Measurements from ENCODE around the gene COL1A1.

COL1A1 gene

DNA sequence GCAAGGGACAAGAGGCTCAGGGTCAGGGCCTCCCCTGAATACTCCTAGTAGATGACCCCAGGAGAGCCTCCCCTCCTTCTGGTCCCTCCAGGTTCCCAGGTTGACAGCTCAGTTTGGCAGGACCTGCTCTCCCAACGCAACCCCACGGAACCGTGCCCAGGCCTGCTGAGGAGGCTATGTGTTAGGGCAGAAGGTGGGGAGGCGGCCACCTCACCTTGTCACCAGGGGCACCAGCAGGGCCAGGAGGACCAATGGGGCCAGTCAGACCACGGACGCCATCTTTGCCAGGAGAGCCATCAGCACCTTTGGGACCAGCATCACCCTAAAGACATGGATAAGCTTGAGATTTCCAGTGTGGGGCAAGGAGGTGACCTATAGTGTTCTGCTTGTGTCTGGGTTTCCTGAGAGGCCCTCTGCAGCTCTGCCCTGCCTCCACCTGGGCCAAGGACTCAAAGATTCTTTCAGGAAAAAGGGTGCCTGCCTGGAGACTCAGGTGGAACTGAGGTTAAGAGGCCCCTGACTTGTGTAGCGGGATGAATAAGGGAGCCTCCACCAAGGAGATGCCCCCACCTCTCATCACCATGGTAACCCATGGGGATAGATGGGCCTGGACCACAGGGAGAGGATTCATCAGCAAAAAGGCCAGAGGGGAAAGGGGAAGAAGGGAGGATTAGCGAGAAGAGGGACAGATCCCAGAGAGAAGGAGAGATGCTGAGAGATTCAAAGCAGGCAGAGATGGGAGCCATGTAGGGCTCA, 10.7 kb downstream of the COL1A1 start:
- TF ChIP-seq FOXM1 (IDR thresholded peaks at IDR 0.05; ENCODE audit: borderline replicate concordance, low read depth) (no peak), NFIC (IDR thresholded peaks at IDR 0.05) (no peak), TAF1 (IDR thresholded peaks at IDR 0.05; ENCODE audit: low read depth) (no peak), CEBPB (IDR thresholded peaks at IDR 0.05) (no peak), CREB1 (IDR thresholded peaks at IDR 0.05; ENCODE audit: low read depth) (no peak)

DNA sequence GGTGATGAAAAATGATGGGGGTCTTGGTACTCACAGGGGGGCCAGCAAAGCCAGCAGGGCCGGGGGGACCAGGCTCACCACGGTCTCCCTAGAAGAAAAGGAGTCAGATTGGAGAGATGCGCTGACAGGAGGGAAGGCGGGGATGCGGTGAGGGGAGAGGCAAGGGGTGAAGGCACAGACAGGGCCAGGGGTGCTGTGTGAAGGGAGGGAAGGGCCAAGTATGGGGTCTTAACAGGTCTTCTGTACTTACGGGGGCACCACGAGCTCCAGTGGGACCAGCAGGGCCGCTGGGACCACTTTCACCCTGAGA, 11.2 kb downstream of the COL1A1 start:
- TF ChIP-seq USF1 (IDR thresholded peaks at IDR 0.05) (no peak), TEAD4 (IDR thresholded peaks at IDR 0.05) (no peak), CREB1 (IDR thresholded peaks at IDR 0.05; ENCODE audit: low read depth) (no peak), EGR1 (IDR thresholded peaks at IDR 0.05) (no peak), TAF1 (IDR thresholded peaks at IDR 0.05; ENCODE audit: low read depth) (no peak), FOXM1 (IDR thresholded peaks at IDR 0.05; ENCODE audit: borderline replicate concordance, low read depth) (no peak)

DNA sequence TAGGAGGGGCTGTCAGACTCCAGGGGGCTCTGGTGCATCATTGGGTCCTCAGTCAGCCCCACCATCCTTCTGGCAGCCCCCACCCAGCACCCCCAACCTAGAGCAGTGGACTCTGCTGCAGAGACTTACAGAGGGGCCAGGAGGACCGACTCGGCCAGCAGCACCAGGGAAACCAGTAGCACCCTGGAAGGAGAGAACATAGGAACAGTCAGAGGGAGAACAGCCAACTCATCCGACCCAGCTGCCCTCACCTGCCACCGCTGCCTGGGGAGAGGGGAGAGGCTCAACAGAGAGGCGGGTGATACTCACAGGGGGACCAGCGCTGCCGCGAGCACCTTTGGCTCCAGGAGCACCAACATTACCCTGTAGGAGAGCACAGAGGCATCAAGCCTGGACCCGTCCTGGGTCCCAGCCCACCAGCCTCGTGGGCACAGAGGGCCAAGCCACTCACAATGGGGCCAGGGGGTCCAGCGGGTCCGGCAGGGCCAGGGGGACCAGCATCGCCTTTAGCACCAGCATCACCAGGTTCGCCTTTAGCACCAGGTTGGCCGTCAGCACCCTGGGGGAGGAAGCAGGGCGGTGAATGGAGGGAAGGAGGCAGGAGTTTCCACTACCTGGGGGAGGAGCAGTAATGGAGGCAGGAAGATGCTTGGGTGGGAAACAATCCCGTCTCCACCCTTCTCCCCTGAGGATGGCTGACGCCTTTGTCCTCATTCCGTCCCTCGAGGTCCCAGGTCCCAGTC, 11.7 kb downstream of the COL1A1 start:
- TF ChIP-seq, protein P1, sequence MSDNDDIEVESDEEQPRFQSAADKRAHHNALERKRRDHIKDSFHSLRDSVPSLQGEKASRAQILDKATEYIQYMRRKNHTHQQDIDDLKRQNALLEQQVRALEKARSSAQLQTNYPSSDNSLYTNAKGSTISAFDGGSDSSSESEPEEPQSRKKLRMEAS (IDR thresholded peaks at IDR 0.05): no peak
- TF ChIP-seq USF1 (IDR thresholded peaks at IDR 0.05) (no peak), TEAD4 (IDR thresholded peaks at IDR 0.05) (no peak), NFIC (IDR thresholded peaks at IDR 0.05) (no peak), TCF12 (IDR thresholded peaks at IDR 0.05; ENCODE audit: low read depth) (no peak), EP300 (IDR thresholded peaks at IDR 0.05; ENCODE audit: borderline replicate concordance) (no peak), CEBPB (IDR thresholded peaks at IDR 0.05) (no peak), FOXM1 (IDR thresholded peaks at IDR 0.05; ENCODE audit: borderline replicate concordance, low read depth) (no peak), YY1 (IDR thresholded peaks at IDR 0.05; ENCODE audit: low read depth) (no peak), REST (IDR thresholded peaks at IDR 0.05; ENCODE audit: low read depth) (no peak), TAF1 (IDR thresholded peaks at IDR 0.05; ENCODE audit: low read depth) (no peak), ZBTB7A (IDR thresholded peaks at IDR 0.05; ENCODE audit: low read depth) (no peak), RAD21 (IDR thresholded peaks at IDR 0.05; ENCODE audit: low read depth) (no peak), EGR1 (IDR thresholded peaks at IDR 0.05) (no peak), CREB1 (IDR thresholded peaks at IDR 0.05; ENCODE audit: low read depth) (no peak)

DNA sequence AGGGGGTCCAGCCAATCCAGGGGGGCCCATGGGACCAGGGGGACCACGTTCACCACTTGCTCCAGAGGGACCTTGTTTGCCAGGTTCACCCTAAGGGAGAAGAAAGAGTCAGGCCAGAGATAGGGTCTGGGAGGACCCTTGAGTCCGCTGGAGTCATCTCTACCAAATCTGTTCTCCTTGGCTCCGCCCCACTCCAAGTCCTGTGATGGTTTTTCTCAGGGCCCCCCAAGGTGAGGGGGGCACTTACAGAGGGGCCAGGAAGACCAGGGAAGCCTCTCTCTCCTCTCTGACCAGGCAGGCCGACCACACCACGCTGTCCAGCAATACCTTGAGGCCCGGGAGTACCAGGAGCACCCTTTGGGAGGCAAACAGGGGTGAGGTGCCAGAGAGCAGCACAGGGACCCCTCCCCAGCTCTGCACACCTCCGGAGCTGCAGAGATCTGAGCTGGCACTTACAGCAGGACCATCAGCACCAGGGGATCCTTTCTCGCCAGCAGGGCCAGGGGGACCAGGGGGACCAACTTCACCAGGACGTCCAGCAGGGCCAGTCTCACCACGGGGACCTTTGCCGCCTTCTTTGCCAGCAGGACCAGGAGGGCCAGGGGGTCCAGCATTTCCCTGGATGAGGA, 12.4 kb downstream of the COL1A1 start:
- TF ChIP-seq TCF12 (IDR thresholded peaks at IDR 0.05; ENCODE audit: low read depth) (no peak), FOXM1 (IDR thresholded peaks at IDR 0.05; ENCODE audit: borderline replicate concordance, low read depth) (no peak), YY1 (IDR thresholded peaks at IDR 0.05; ENCODE audit: low read depth) (no peak), CEBPB (IDR thresholded peaks at IDR 0.05) (no peak), TEAD4 (IDR thresholded peaks at IDR 0.05) (no peak), EGR1 (IDR thresholded peaks at IDR 0.05) (no peak)

DNA sequence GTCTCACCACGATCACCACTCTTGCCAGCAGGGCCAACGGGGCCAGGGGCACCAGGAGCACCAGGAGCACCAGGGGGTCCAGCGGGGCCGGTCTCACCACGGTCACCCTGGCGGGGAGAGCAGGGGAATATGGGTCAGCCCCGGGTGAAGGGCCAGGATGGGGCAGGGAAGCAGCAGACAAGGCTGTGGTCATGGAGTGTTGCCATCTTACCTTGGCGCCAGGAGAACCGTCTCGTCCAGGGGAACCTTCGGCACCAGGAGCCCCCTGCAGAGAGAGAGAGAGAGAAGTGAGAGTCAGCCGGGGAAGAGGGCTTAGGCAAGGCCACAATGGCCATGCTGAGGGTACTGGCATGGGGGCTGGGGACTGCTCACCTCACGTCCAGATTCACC, 12.9 kb downstream of the COL1A1 start:
- TF ChIP-seq ZBTB7A (IDR thresholded peaks at IDR 0.05; ENCODE audit: low read depth): no peak
- no peak for TF ChIP-seq CEBPB (IDR thresholded peaks at IDR 0.05)
- no peak for TF ChIP-seq TEAD4 (IDR thresholded peaks at IDR 0.05)
- no peak for TF ChIP-seq YY1 (IDR thresholded peaks at IDR 0.05; ENCODE audit: low read depth)
- TF ChIP-seq NFIC (IDR thresholded peaks at IDR 0.05): no peak
- no peak for TF ChIP-seq RAD21 (IDR thresholded peaks at IDR 0.05; ENCODE audit: low read depth)
- TF ChIP-seq USF1 (IDR thresholded peaks at IDR 0.05): no peak
- TF ChIP-seq EP300 (IDR thresholded peaks at IDR 0.05; ENCODE audit: borderline replicate concordance): no peak
- no peak for TF ChIP-seq REST (IDR thresholded peaks at IDR 0.05; ENCODE audit: low read depth)
- TF ChIP-seq EGR1 (IDR thresholded peaks at IDR 0.05): no peak
- no peak for TF ChIP-seq TAF1 (IDR thresholded peaks at IDR 0.05; ENCODE audit: low read depth)
- no peak for TF ChIP-seq TCF12 (IDR thresholded peaks at IDR 0.05; ENCODE audit: low read depth)
- no peak for TF ChIP-seq FOXM1 (IDR thresholded peaks at IDR 0.05; ENCODE audit: borderline replicate concordance, low read depth)
- no peak for TF ChIP-seq CREB1 (IDR thresholded peaks at IDR 0.05; ENCODE audit: low read depth)
- TF ChIP-seq, protein P1 (IDR thresholded peaks at IDR 0.05): no peak
